Measurements from ENCODE around the gene TUBA4A.
"Not testable (repeated sequence)": the region's sequence is repeated elsewhere in the genome, so short reads cannot be mapped to it uniquely, and the experiment has no call there.

The TUBA4A gene

GRCh38 chr2:219209236-219210195 lies 44.2 kb downstream of the TUBA4A start:
- DNase-seq: no peak

GRCh38 chr2:219207884-219208740 lies 45.6 kb downstream of the TUBA4A start:
- DNase-seq: no peak

DNA sequence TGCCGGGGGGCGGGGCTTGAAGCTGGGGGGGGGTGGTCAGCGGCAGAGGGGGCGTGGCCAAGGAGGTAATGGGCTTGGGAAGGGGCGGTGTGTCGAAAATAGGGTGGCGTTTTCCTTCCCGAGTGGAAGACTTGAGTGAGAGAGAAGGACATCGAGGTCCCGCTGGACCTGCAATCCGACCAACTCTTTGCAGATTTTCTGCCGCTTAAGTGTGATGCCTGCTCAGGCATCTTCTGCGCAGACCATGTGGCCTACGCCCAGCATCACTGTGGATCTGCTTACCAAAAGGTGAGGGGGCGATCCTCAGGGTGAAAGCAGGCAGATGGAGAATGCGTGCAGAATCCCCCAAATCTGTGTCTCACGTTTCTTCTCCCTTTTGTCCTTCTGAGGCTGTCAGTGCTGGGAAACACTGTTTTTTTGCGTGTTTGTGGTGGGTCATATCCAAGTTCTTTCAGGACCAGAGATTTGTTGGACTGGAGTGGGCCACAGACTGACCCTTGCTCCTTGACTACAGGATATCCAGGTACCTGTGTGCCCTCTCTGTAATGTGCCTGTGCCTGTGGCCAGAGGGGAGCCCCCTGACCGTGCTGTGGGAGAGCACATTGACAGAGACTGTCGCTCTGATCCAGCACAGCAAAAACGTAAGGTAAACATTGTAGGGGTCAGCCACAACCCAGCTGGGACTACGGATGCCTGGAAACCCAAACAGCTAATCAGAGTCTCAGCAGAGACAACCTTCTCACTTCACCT lies 46.4 kb downstream of the TUBA4A start:
- no peak for DNase-seq

- peak; percentile 94 for DNase-seq
Measured at GRCh38 chr2:219206328-219207133, 47.2 kb downstream of the TUBA4A start, which contains the start of gene ZFAND2B. ZFAND2B (plus strand) TSS chr2:219206782; CDS start chr2:219206988, 206 bp downstream.

- no peak for DNase-seq
Measured at GRCh38 chr2:219205981-219206327, 47.8 kb downstream of the TUBA4A start.

DNA sequence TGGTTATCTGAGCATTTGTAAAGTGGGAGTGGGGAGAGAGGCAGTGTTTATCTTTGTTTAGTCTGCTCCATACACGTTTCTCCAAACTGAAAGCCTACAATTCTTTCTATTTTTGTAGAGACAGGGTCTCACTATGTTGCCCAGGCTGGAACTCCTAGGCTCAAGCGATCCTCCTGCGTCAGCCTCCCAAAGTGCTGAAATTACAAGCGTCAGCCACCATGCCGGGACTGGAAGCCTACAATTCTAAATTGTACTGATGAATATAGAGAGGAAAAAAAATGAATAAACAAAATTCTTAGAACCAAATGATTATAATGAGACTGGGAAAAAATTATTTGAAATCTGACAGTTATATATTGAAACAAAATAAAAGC lies 48.6 kb downstream of the TUBA4A start:
- no peak for DNase-seq

GRCh38 chr2:219204425-219205164 lies 49.1 kb downstream of the TUBA4A start:
- no peak for DNase-seq

- not testable (repeated sequence) for DNase-seq
Measured at GRCh38 chr2:219201331-219201730, 52.4 kb downstream of the TUBA4A start.

DNA sequence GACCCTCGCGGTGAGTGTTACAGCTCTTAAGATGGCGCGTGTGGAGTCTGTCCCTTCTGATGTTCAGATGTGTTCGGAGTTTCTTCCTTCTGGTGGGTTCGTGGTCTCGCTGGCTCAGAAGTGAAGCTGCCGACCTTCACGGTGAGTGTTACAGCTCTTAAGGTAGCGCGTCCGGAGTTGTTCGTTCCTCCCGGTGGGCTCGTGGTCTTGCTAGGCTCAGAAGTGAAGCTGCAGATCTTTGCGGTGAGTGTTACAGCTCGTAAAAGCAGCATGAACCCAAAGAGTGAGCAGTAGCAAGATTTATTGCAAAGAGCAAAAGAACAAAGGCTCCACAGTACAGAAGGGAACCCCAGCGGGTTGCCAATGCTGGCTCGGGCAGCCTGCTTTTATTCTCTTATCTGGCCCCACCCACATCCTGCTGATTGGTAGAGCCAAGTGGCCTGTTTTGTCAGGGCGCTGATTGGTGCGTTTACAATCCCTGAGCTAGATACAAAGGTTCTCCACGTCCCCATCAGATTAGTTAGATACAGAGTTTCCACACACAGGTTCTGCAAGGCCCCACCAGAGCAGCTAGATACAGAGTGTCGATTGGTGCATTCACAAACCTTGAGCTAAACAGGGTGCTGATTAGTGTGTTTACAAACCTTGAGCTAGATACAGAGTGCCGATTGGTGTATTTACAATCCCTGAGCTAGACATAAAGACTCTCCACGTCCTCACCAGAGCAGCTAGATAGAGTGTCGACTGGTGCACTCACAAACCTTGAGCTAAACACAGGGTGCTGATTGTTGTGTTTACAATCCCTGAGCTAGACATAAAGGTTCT lies 53.0 kb downstream of the TUBA4A start:
- peak; percentile 63 for DNase-seq

All from CD4-positive, alpha-beta T cell treated with Interleukin-17A for 1 hour (primary cell).